Hepatocyte (in vitro differentiated cells): ENCODE results near the gene PCLO. TPM values are rescaled to one million over a fixed set of nuclear protein-coding genes. Genes with fewer than 3 reads are reported as not detected.

ENCODE experiments used
- DNase-seq: peaks from one replicate; pipeline ENCODE4 v3.0.0-alpha.2; 2016; ENCODE audit warnings: low spot score
- H2AFZ ChIP-seq: fragments of 200-600 bp; sonication (generic); 2 replicates; pipeline ENCODE4 v1.6.0; 2016; ENCODE audit warnings: antibody characterized with exemption, mild to moderate bottlenecking
- H3K27ac ChIP-seq: fragments of 200-600 bp; sonication (generic); 2 replicates; pipeline ENCODE4 v1.5.1; 2016; ENCODE audit warnings: mild to moderate bottlenecking
- H3K27me3 ChIP-seq: fragments of 200-600 bp; sonication (generic); 2 replicates; pipeline ENCODE4 v1.6.1; 2016
- H3K36me3 ChIP-seq: fragments of 200-600 bp; sonication (generic); replicated peaks from 2 replicates; pipeline ENCODE4 v1.5.1; 2016; ENCODE audit warnings: low read depth; ENCODE audit not compliant: insufficient read depth
- H3K4me1 ChIP-seq: fragments of 200-600 bp; sonication (generic); 2 replicates; pipeline ENCODE4 v1.5.1; 2016; ENCODE audit warnings: mild to moderate bottlenecking, moderate library complexity; ENCODE audit not compliant: insufficient read depth
- H3K4me2 ChIP-seq: fragments of 200-600 bp; sonication (generic); 2 replicates; pipeline ENCODE4 v1.6.0; 2016
- H3K4me3 ChIP-seq: fragments of 200-600 bp; sonication (generic); 2 replicates; pipeline ENCODE4 v1.5.1; 2016; ENCODE audit warnings: mild to moderate bottlenecking
- H3K79me2 ChIP-seq: fragments of 200-600 bp; sonication (generic); 2 replicates; pipeline ENCODE4 v1.6.0; 2017; ENCODE audit warnings: mild to moderate bottlenecking
- H3K9me2 ChIP-seq: fragments of 200-600 bp; sonication (generic); replicated peaks from 2 replicates; pipeline ENCODE4 v1.6.0; 2017; ENCODE audit warnings: mild to moderate bottlenecking; ENCODE audit not compliant: insufficient read depth
- H3K9me3 ChIP-seq: fragments of 200-600 bp; sonication (generic); 2 replicates; pipeline ENCODE4 v1.5.1; 2016; ENCODE audit warnings: low read depth, mild to moderate bottlenecking
- H4K20me1 ChIP-seq: fragments of 200-600 bp; sonication (generic); 2 replicates; pipeline ENCODE4 v1.6.0; 2016; ENCODE audit warnings: mild to moderate bottlenecking; ENCODE audit not compliant: insufficient read depth, poor library complexity, severe bottlenecking
- CTCF ChIP-seq: fragments of 200-600 bp; sonication (generic); IDR thresholded peaks from 2 replicates; pipeline ENCODE4 v1.5.1; 2016; ENCODE audit warnings: antibody characterized with exemption, mild to moderate bottlenecking; ENCODE audit not compliant: poor library complexity
- EZH2 ChIP-seq: fragments of 200-600 bp; sonication (generic); IDR thresholded peaks from 2 replicates; pipeline ENCODE4 v1.6.1; 2016; ENCODE audit warnings: antibody characterized with exemption, mild to moderate bottlenecking, borderline replicate concordance
- EZH2phosphoT487 ChIP-seq: fragments of 200-600 bp; sonication (generic); IDR thresholded peaks from one replicate; pipeline ENCODE4 v1.6.1; 2018; ENCODE audit warnings: antibody characterized with exemption, mild to moderate bottlenecking, low read depth, moderate library complexity; ENCODE audit not compliant: unreplicated experiment, severe bottlenecking
- WGBS: methylation state at CpG from one replicate; pipeline ENCODE4 v1.1.6; 2016; ENCODE audit warnings: low lambda C conversion rate; ENCODE audit errors: missing lambda C conversion rate; 5-methylcytosine and 5-hydroxymethylcytosine counted together
- polyA plus RNA-seq: library from polyadenylated mRNA; unstranded; fragments of >200 nt; fragmentation: Nextera tagmentation; extraction: Ambion mirVana; gene quantifications from 2 replicates; pipeline ENCODE4 v1.2.1, GENCODE V29; 2016
- total RNA-seq: library from RNA; depleted of rRNA; stranded (reverse); fragments of >200 nt; gene quantifications from 2 replicates; pipeline ENCODE4 v1.2.3, GENCODE V29; 2014

PCLO gene
- total and polyA plus RNA-seq, 2 experiments from 2014 or later = 1.3 to 8.1 TPM

- WGBS = 85% methylated on average over 2 of the region's 2 CpGs
- Histone ChIP-seq H3K79me2 (no peaks in the 10 kb centered on the region), H3K9me3 (no peaks in the 10 kb centered on the region), H3K27me3 (no peaks in the 10 kb centered on the region), H3K4me3 (no peak overlapping the region), H2AFZ (no peak overlapping the region), H3K9me2 (no peaks in the 10 kb centered on the region), H3K4me2 (no peak overlapping the region), H3K36me3 (no peaks in the 10 kb centered on the region), H4K20me1 (no peaks in the 10 kb centered on the region), H3K4me1 (no peaks in the 10 kb centered on the region), H3K27ac (no peak overlapping the region)
- no peak for DNase-seq
- TF ChIP-seq CTCF (no peak), EZH2phosphoT487 (no peak), EZH2 (no peak)
These were observed 339.6 kb downstream of the PCLO start for GRCh38 chr7:82823073-82823472.

GRCh38 chr7:82821037-82821436 is 341.6 kb downstream of the PCLO start:
- no peak overlapping the region for H3K27ac ChIP-seq
- no peaks in the 10 kb centered on the region for H3K9me3 ChIP-seq
- no peaks in the 10 kb centered on the region for H3K36me3 ChIP-seq
- no peak overlapping the region for H2AFZ ChIP-seq
- no peaks in the 10 kb centered on the region for H4K20me1 ChIP-seq
- 95% methylated on average over 1 of the region's 1 CpG for WGBS
- no peak for TF ChIP-seq CTCF
- no peak for TF ChIP-seq EZH2phosphoT487
- TF ChIP-seq EZH2 = no peak
- no peak overlapping the region for H3K4me2 ChIP-seq
- H3K4me3 ChIP-seq = no peak overlapping the region
- H3K27me3 ChIP-seq = no peaks in the 10 kb centered on the region
- no peaks in the 10 kb centered on the region for H3K79me2 ChIP-seq
- no peak for DNase-seq
- H3K4me1 ChIP-seq = no peaks in the 10 kb centered on the region
- H3K9me2 ChIP-seq = no peaks in the 10 kb centered on the region

- Histone ChIP-seq H3K4me1 (no peaks in the 10 kb centered on the region), H3K4me2 (no peak overlapping the region), H3K27me3 (no peaks in the 10 kb centered on the region), H3K9me3 (no peaks in the 10 kb centered on the region), H3K9me2 (no peaks in the 10 kb centered on the region), H2AFZ (no peak overlapping the region), H3K36me3 (no peaks in the 10 kb centered on the region), H4K20me1 (no peaks in the 10 kb centered on the region), H3K79me2 (no peaks in the 10 kb centered on the region), H3K4me3 (no peak overlapping the region), H3K27ac (no peak overlapping the region)
- WGBS = 74% methylated on average over 4 of the region's 4 CpGs
- TF ChIP-seq CTCF = no peak
- TF ChIP-seq EZH2 = no peak
- no peak for TF ChIP-seq EZH2phosphoT487
- DNase-seq = no peak
These were observed 344.5 kb downstream of the PCLO start for GRCh38 chr7:82818171-82818570.

- Histone ChIP-seq H2AFZ (no peak overlapping the region), H3K4me3 (no peak overlapping the region), H3K27ac (no peak overlapping the region), H3K79me2 (no peaks in the 10 kb centered on the region), H3K36me3 (no peaks in the 10 kb centered on the region), H3K27me3 (no peaks in the 10 kb centered on the region), H3K9me3 (no peaks in the 10 kb centered on the region), H3K9me2 (no peaks in the 10 kb centered on the region), H3K4me2 (no peak overlapping the region), H3K4me1 (no peaks in the 10 kb centered on the region), H4K20me1 (no peaks in the 10 kb centered on the region)
- TF ChIP-seq EZH2 (no peak), EZH2phosphoT487 (no peak), CTCF (no peak)
- DNase-seq = no peak
These were observed 346.4 kb downstream of the PCLO start for GRCh38 chr7:82816272-82816671.
